HG03097 (cell line): ENCODE measurements around the gene FAM83E.

Experiments used
- ATAC-seq: cut with Tn5 transposase; IDR thresholded peaks from one replicate; pipeline ENCODE4 v1.9.1; 2021; ENCODE audit not compliant: unreplicated experiment, low FRiP score

The FAM83E gene

DNA sequence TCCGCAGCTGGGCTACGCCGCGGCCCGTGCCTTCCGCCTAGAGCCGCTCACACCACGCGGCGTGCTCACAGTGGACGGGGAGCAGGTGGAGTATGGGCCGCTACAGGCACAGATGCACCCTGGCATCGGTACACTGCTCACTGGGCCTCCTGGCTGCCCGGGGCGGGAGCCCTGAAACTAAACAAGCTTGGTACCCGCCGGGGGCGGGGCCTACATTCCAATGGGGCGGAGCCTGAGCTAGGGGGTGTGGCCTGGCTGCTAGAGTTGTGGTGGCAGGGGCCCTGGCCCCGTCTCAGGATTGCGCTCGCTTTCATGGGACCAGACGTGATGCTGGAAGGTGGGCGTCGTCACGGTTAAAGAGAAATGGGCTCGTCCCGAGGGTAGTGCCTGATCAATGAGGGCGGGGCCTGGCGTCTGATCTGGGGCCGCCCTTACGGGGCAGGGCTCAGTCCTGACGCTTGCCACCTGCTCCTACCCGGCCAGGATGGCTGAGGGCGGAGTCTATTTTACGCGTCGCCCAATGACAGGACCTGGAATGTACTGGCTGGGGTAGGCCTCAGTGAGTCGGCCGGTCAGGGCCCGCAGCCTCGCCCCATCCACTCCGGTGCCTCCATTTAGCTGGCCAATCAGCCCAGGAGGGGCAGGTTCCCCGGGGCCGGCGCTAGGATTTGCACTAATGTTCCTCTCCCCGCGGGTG is 14.9 kb upstream of the FAM83E start:
- ATAC-seq = no peak

DNA sequence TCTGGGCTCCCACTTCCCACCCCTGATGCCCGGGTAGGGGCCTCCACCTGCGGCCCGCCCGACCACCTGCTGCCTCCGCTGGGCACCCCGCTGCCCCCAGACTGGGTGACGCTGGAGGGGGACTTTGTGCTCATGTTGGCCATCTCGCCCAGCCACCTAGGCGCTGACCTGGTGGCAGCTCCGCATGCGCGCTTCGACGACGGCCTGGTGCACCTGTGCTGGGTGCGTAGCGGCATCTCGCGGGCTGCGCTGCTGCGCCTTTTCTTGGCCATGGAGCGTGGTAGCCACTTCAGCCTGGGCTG is 14.4 kb upstream of the FAM83E start:
- ATAC-seq = no peak

DNA sequence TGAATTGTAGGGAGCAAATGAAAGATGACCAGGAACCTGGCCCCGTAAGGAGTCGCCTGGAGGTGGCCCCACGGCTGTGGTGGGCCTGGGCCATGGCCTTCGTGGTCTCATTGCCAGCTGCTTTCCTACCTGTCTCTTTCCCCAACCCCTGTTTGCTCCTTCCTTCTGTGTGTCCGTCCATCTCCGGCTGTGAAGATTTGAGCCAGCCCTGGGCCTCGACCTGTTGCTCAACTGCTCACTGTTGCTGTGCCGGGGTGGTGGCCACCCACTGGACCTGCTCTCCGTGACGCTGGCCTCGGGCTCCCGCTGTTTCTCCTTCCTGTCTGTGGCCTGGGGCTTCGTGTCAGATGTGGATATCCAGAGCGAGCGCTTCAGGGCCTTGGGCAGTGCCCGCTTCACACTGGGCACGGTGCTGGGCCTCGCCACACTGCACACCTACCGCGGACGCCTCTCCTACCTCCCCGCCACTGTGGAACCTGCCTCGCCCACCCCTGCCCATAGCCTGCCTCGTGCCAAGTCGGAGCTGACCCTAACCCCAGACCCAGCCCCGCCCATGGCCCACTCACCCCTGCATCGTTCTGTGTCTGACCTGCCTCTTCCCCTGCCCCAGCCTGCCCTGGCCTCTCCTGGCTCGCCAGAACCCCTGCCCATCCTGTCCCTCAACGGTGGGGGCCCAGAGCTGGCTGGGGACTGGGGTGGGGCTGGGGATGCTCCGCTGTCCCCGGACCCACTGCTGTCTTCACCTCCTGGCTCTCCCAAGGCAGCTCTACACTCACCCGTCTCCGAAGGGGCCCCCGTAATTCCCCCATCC is 13.8 kb upstream of the FAM83E start:
- no peak for ATAC-seq

DNA sequence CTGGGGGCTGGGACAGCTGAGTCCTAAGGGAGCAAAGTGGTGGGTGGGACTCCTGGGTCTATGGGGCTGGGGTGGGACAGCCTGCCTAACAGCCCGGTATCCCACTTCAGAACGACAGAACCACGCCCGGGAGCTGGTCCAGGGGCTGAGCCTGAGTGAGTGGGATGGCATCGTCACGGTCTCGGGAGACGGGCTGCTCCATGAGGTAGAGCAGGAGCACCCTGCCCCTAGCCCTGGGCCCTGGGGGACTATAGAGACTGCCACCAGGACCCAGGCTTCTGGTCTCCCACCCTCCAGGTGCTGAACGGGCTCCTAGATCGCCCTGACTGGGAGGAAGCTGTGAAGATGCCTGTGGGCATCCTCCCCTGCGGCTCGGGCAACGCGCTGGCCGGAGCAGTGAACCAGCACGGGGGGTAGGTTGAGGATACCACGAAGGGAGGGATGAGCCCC is 13.0 kb upstream of the FAM83E start:
- ATAC-seq = no peak

DNA sequence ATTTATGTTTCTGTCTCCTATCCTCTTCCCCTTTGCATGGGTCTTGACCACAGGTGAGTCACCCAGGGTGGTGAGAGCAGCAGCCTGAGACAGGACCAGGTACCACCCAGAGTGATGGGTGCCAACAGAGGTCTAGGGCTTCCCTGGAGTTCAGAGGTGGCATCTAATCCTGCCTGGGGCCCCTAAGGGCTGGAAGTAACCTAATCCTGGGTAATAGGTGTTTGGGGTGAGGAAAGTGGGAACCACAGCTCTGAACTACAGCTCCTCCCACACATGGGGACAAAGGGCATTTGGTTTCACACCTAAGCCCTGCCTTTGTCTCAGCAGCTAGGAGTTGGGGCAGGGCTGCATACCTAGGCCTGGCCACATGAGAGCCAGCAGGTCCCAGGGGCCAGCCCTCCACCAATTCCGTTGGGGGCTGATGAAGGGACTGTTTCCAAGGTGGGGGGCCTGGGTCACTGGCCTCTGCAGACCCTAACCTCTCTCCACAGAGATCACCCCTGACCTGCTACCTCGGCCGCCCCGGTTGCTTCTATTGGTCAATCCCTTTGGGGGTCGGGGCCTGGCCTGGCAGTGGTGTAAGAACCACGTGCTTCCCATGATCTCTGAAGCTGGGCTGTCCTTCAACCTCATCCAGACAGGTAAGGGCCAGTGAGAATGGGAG is 12.5 kb upstream of the FAM83E start:
- ATAC-seq = no peak

DNA sequence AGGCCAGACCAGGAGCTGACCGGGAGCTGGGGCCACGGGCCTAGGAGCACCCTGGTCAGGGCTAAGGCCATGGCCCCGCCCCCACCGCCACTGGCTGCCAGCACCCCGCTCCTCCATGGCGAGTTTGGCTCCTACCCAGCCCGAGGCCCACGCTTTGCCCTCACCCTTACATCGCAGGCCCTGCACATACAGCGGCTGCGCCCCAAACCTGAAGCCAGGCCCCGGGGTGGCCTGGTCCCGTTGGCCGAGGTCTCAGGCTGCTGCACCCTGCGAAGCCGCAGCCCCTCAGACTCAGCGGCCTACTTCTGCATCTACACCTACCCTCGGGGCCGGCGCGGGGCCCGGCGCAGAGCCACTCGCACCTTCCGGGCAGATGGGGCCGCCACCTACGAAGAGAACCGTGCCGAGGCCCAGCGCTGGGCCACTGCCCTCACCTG is 11.0 kb upstream of the FAM83E start:
- no peak for ATAC-seq

DNA sequence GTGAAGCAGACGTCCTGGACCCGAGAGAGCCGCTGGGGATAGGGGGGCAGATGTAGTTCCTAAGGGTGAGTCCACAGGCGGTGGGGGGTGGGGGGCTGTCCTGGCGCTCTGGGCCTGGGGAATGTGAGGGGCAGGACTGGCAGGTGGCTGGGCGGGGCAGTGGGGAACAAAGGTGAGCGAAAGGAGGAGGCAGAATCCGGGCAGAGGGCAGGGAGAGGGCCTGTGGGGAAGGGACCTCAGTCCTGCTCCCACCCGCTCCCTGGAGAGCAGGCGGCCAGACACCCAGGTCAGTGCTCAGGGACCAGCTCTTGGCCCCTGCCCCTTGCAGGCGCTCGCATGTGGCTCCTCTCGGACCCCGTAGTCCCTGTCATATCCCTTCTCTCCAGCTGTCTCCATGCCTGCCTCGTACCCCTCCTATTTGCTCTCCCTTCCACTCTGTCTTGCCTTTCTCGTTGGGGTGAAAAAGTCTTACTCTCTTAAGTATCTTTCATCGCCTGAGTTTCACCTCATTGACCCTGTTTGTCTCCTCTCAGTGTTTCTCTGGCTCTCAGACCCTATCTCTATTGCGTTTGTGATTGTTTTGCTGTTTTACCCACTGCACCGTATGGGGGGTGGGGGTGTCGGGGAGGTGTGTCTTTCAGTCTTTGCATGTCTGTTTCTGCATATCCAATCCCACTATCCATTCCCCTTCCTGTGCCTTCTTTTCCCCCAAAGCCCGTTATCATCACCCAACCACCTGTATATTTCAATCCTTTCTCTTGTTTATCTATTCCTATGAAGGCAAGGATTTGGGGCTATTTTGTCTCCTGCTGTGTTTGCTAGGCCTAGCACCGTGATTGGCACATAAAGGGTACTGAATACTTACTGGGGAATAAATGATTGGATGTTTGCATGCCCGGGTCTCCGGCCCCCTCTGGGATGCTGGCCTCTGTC is 10.2 kb upstream of the FAM83E start:
- ATAC-seq = no peak

DNA sequence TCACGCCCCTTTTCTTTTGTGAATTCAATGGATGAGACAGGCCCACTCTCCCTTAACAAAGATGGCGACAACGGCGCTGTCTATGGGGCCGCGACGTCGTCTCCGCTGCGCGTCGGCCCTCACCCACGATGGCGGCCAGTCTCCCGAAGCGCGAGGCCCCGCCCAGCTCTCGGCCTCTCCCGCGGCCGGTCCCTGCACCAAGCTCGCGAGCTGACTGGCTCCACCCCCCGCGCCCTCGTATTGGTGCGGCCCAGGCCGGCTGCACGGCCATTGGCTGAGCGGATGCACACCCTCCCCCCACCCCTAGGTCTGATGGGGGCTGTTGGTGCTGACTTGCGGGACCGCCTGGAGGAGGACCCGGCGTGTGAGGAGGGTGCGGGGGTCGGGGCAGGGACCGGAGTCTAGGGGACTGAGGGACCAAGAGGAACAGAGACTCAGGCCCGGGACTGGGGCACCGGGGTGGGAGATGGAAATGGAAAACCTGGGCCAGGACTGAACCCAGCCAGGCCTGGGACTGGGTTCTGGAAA is 9.3 kb upstream of the FAM83E start:
- peak; percentile 49 for ATAC-seq

DNA sequence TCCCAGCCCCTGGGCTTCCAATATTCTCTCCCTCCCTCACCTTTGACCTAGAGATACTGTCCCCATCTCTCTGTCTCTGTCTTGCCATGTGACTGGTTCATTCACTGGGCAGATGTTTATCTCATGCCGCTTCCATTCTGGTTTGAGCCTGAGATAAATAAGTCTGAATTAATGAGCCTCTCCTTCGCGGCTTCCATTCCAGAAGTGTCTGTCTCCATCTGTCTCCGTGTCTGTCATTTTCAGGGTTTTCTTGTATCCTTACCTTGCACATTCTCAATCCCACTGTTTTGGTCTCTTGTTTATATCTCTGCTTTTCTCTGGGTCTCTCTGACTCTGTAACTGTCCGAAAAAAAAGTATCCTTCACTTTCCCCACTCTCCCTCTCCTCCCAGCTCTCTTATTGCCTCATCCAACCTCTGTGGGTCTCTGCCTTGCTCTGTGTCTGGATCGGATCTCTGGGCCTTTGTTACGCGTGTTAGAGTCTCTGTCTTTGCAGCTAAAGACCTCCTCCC is 8.7 kb upstream of the FAM83E start:
- no peak for ATAC-seq

DNA sequence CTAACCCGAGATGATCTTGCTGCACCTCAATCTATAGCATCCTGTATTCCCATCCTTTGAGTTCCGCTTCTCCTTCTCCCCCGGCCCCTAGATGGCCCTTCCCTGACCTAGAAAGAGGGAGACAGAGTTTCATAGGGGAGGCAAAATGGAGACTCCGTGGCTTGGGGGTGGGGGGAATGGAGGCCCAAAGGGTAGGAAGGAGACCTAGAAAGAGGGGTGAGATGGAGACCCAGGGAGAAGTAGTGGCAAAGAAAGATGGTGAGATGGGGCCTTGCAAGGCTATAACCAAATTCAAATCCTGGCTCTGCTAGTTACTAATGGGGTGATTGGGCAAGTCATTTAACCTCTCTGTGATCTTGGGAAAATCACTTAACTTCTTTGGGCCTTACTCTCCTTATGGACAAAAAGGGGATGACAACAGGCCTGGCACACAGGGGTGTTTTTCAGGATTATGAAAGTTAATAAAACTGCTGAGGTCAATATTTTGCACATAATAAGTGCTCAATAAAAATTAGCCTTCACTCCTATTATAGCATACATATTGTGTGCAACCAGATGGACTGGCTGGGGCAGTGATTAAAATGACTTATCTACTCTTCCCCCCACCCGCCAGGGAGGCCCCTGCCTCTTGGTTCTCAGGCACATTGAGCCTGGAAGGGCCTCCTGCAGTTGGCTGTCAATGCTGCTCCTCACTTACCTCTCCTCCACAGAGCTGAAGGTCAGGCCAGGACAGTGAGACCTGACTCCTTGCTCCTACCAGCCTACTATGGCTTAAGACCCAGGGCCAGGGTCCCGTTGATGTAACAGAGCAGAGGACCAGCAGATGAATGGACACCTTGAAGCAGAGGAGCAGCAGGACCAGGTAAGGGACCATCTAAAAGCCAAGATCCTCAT is 5.1 kb upstream of the FAM83E start:
- ATAC-seq = no peak

DNA sequence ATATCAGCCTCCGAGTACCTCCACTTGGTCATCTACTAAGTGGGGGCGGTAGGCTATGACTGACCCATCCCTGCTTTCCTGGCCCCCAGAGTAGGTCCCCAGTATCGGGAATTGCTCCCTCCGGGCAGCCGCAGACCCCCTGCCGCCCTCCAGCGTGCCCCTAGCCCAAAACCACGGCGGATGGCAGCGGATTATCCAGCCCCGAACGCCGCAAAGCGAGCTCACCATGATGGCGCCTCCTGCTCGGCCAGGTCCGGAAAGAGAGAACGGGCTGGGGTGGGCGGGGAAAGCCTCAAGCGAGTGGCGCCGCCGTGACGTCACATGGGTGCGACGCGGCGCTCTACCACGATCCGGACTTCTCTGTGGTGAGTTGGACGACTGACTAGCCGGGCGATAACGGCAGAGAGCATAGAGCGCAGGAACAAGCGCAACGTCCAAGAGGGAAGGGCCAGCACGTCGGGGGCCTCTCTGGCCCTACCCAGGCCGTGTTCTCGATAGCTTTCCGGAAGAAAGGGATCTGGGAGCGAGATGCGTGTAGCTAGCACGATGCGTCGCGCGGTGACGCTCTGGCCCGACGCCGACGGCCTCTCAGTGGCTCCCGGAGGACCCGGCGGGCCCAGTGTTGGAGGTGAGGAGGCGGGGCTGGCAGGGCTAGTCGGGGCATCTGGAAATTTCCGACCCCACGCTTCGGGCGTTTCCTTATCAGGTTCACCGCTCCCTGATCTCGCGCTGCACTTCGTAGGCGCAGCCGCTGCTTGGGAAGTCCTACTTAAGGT is 4.2 kb upstream of the FAM83E start, which contains the start of the genes RPL18 and SPHK2:
Gene RPL18, minus strand, starts transcription at position 263 of the 776 bp plus-strand sequence. Its CDS starts 35 bp downstream, at position 228.
Gene SPHK2, plus strand, starts transcription at position 591 of the 776 bp plus-strand sequence. CDS start 1,009 bp downstream, outside the sequence.
- peak; percentile 88 for ATAC-seq

DNA sequence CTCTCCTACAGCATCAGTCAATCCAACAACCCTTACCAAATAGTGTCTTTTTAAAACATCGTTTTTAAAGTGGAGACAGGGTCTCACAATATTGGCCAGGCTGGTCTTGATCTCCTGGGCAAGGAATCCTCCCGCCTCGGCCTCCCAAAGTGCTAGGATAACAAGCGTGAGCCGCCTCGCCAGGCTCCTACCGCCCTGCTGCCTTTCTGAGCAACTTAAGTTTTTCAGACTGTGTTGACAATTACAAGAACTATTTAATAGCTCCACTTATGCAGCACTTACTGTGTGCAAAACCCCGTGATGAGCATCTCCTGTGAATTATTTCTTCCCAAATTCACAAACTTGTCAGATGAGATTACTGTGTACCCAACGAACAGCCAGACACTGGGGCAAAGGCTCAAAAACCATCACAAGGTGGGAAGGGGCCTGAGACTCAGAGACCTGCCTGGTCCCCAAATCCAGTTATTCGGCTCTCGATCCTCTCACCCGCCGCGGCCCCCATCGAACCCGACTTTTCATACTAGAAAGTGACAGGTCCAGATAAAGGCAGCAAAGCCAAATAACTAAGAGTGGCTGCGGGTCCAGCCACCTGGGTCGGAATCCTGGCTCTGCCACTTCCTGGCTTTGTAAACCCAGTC is 3.5 kb upstream of the FAM83E start:
- ATAC-seq = no peak

DNA sequence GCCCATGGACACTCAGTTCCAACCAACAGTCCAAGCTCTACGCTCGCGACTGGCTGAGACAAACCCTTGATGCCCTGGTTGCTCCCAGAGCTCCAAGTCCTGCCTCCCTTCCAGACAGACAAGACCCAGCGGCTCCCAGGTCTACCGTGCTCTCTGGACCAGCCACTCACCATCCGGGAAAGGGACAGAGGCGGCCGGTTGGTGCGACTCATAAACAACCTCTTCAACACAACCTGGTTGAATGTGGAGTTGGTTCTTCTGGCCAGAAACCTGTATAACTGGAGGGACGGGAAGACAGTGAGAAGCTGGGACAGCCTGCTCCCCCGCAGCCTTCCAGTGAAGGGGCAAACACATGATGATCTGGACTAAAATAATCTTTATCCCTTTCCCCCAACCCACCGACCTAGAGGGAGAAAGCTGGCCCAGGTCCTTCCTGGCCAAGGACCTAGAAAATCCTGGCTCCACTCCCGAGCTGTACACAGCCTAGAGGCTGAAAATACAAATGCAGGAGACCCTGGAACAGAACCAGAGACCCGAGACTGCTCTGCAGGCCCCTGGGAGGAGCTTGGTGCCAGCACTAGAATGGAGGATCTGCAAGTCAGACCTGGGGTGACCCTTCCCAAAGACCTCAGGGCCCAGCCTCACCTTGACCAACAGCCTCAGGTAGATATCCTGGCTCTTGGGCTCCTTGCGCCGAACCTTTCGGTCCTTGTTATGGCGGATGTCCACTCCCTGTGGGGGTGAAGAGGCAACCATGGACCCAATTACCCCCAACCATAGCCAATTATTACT is 2.5 kb upstream of the FAM83E start:
- ATAC-seq = no peak

DNA sequence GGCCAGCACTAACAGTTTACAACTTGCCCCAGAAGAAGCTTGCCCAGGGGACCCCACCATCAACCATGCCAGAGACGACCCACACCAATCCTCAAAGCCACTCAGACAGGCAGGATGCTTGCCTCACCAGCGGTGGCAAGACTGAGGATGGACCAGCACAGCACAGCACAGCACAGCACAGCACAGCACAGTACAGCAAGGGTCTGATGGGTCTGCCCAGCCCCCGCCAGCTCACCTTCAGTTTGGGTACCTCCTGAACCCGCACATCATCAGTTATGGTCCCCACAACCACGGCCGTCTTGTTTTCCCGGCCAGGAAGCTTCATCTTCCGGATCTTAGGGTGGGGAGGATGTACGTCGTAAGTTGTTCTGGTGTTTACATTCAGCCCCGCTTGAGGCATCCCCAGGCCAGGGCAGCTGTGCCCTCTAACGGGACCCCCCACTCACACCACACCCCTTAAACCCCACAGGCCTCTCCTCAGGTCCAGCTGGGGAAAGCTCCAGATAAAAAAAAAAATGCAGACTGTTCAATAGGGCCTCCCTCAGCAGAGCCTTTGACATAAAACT is 1.7 kb upstream of the FAM83E start:
- ATAC-seq = no peak

DNA sequence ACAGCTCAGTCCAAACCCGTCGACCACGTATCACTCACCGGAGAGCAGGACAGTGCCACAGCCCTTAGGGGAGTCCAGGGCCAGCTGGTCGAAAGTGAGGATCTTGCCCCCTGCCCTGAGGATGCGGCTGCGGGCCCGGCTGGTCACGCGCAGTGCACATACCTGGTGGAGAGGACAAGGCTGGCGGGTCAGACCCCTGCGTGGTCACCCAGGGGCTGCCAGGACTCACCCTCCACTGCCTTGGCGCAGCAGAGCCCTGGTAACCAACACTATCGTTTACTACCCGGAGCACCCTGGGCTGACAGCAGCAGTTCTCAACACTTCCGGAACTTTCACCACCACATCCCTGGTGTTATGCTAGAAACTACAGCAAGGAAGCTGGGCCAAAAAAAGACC is 1.2 kb upstream of the FAM83E start:
- no peak for ATAC-seq

DNA sequence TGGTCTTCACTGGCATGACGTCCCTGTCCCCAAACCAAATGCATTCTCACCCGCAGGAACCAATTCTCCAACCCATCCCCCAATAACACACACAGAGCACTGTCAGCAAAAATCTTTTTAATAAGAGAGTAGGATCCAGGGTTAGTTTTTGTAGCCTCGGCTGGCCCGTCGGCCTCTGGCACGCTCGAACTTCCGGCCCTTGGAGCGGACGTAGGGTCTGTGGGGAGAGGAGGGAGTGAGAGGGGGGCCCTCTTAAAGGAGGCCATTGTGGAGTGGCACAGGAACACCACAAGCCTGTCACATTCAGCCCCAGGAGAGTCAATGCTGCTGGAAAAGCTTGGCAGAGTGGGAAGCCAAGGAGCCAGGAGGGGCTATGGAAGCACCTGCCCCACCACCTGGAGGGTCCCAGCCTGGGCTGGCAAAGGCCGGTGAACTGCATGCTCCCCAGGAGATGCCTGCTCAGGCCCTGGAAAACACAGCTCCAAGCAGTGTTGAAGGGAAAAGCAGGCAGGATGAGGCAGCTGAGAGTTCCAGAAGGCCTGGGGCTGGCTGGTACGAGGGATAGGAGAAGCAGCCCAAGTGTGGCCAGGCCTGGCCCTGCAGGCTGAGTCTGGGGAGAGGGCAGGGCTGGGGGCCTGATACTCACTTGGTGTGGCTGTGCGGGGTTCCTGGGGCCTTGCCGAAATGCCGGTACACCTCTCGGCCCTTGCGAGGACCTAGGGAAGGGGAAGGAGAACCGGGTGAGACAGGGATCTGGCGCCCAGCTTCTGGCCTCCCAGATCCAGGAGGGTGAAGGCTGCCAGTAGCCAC is 560 bp upstream of the FAM83E start:
- no peak for ATAC-seq
